ENCODE measurements around the gene THSD1. TPM values are rescaled to one million over a fixed set of nuclear protein-coding genes. Genes with fewer than 3 reads are reported as not detected.
"Not testable (repeated sequence)": the region's sequence is repeated elsewhere in the genome, so short reads cannot be mapped to it uniquely, and the experiment has no call there.

Gene THSD1
- total and polyA plus RNA-seq, 2 experiments from 2014 or later = 11.6 to 12.0 TPM

- H3K9me2 ChIP-seq (ENCODE audit: insufficient read depth) = no peaks in the 10 kb centered on the region
- H3K27ac ChIP-seq = peak overlapping the region; percentile 85
- H3K9me3 ChIP-seq (ENCODE audit: low read depth) = no peaks in the 10 kb centered on the region
- peaks cover 38% of the 10 kb centered on the region for H3K4me1 ChIP-seq (ENCODE audit: insufficient read depth)
- H3K36me3 ChIP-seq (ENCODE audit: low read depth) = no peaks in the 10 kb centered on the region
- H3K79me2 ChIP-seq (ENCODE audit: insufficient read depth) = no peaks in the 10 kb centered on the region
- H3K4me2 ChIP-seq (ENCODE audit: unreplicated experiment) = peak overlapping the region; percentile 79
- H3K9ac ChIP-seq = peak overlapping the region; percentile 68
- in situ Hi-C loops (cut with MboI) = loop anchor here (10.0 kb wide), 1 partner anchor 101 kb away; no protein-coding TSS in a partner anchor
- 3 to 4% methylated on average over 10 of the region's 10 CpGs for WGBS, 2 experiments (ENCODE audit: low coverage in 1 of 2, low lambda C conversion rate in 2 of 2, missing lambda C conversion rate in 2 of 2)
- peak overlapping the region; percentile 63 for H3K4me3 ChIP-seq
- H3F3A ChIP-seq (ENCODE audit: insufficient read depth) = peaks cover 44% of the 10 kb centered on the region
- no peaks in the 10 kb centered on the region for H4K20me1 ChIP-seq (ENCODE audit: insufficient read depth)
- no peaks in the 10 kb centered on the region for H3K27me3 ChIP-seq (replicated peaks; ENCODE audit: insufficient read depth)
- DNase-seq = peak; percentile 90
- peak overlapping the region; percentile 80 for H2AFZ ChIP-seq
- TF ChIP-seq EZH2phosphoT487 (IDR thresholded peaks at IDR 0.05; ENCODE audit: insufficient read depth, low read depth) (no peak), EZH2 (IDR thresholded peaks at IDR 0.05; ENCODE audit: insufficient read depth, poor library complexity, severe bottlenecking) (no peak)
These were observed 61.9 kb downstream of the THSD1 start for GRCh38 chr13:52344108-52344507.

DNA sequence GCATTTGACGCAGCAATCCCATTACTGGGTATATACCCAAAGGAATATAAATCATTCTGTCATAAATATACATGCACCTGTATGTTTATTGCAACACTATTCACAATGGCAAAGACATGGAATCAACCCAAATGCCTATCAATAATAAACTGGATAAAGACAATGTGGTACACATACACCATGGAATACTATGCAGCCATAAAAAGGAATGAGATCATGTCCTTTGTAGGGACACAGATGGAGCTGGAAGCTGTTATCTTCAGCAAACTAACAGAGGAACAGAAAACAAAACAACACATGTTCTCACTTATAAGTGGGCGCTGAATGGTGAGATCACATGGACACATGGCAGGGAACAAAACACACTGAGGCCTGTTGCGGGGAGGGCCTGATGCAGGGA, 63.8 kb downstream of the THSD1 start:
- 51 to 52% methylated on average over 3 of the region's 3 CpGs for WGBS, 2 experiments (ENCODE audit: low coverage in 1 of 2, low lambda C conversion rate in 2 of 2, missing lambda C conversion rate in 2 of 2)
- H3K9me3 ChIP-seq (ENCODE audit: low read depth); H3K4me2 ChIP-seq (ENCODE audit: unreplicated experiment); DNase-seq; H4K20me1 ChIP-seq (ENCODE audit: insufficient read depth); H3K36me3 ChIP-seq (ENCODE audit: low read depth); H3K27me3 ChIP-seq (replicated peaks; ENCODE audit: insufficient read depth); H3K9me2 ChIP-seq (ENCODE audit: insufficient read depth); H3K9ac ChIP-seq; H3K27ac ChIP-seq; H2AFZ ChIP-seq; H3K4me3 ChIP-seq; H3K79me2 ChIP-seq (ENCODE audit: insufficient read depth): not testable (repeated sequence)
- in situ Hi-C loops (cut with MboI) = loop anchor here (10.0 kb wide), 1 partner anchor 103 kb away; no protein-coding TSS in a partner anchor
- Histone ChIP-seq H3F3A (ENCODE audit: insufficient read depth) (peaks cover 29% of the 10 kb centered on the region), H3K4me1 (ENCODE audit: insufficient read depth) (peaks cover 19% of the 10 kb centered on the region)

GRCh38 chr13:52337828-52338455, 68.0 kb downstream of the THSD1 start:
- H3K27me3 ChIP-seq (replicated peaks; ENCODE audit: insufficient read depth); H3K4me1 ChIP-seq (ENCODE audit: insufficient read depth); H4K20me1 ChIP-seq (ENCODE audit: insufficient read depth); H3K27ac ChIP-seq; H3F3A ChIP-seq (ENCODE audit: insufficient read depth); H3K4me2 ChIP-seq (ENCODE audit: unreplicated experiment); H3K79me2 ChIP-seq (ENCODE audit: insufficient read depth); H3K36me3 ChIP-seq (ENCODE audit: low read depth); H3K9me2 ChIP-seq (ENCODE audit: insufficient read depth); H2AFZ ChIP-seq; in situ Hi-C loops (cut with MboI); H3K9me3 ChIP-seq (ENCODE audit: low read depth); H3K9ac ChIP-seq; H3K4me3 ChIP-seq: not testable (repeated sequence)
- 66 to 79% methylated on average over 7 of the region's 7 CpGs for WGBS, 2 experiments (ENCODE audit: low coverage in 1 of 2, low lambda C conversion rate in 2 of 2, missing lambda C conversion rate in 2 of 2)
- DNase-seq = peak; percentile 34

DNA sequence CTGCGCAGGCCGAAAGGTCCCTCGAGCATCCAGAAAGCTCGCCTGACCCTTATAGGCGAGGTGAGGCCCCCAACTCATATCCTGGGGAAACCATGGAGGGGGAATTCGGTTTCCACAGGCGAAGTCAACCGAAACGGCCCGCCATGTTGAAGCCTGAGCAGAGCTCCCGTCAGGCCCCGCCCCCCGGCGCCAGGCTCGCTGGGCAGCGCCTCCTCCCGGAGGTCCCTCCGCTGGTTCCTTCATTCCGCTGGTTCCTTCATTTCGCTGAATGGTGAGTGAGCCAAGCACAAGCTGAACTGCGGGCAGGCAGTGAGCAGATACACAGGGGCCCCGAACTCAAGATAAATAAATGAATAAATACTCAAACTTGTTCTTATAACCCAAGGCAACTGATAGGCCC, 71.9 kb downstream of the THSD1 start:
- H3K9me2 ChIP-seq (ENCODE audit: insufficient read depth); in situ Hi-C loops (cut with MboI); DNase-seq; H2AFZ ChIP-seq; H3K9me3 ChIP-seq (ENCODE audit: low read depth); H3K9ac ChIP-seq; H4K20me1 ChIP-seq (ENCODE audit: insufficient read depth); H3K27me3 ChIP-seq (replicated peaks; ENCODE audit: insufficient read depth); H3K4me3 ChIP-seq; H3K4me2 ChIP-seq (ENCODE audit: unreplicated experiment); H3F3A ChIP-seq (ENCODE audit: insufficient read depth); H3K27ac ChIP-seq; H3K4me1 ChIP-seq (ENCODE audit: insufficient read depth); H3K79me2 ChIP-seq (ENCODE audit: insufficient read depth); H3K36me3 ChIP-seq (ENCODE audit: low read depth): not testable (repeated sequence)
- no CpG with 5 or more reads among the region's 22 CpGs for WGBS, 2 experiments (ENCODE audit: low coverage in 1 of 2, low lambda C conversion rate in 2 of 2, missing lambda C conversion rate in 2 of 2)

DNA sequence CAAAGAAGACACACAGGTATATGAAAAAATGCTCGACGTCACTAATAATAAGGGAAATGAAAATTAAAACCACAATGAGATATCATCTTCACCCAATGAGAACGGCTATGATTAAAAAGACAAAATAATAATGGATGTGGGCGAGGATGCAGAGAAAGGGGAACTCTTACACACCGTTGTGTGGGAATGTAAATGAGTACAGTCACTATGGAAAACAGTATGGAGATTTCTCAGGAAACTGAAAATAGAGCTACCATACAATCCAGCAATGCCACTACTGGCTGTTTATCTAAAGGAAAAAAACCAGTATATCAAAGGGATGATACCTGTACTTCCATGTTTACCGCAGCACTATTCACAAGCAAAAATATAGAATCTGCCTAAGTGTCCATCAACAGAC, 74.1 kb downstream of the THSD1 start:
- H3K36me3 ChIP-seq (ENCODE audit: low read depth); in situ Hi-C loops (cut with MboI); H3K27me3 ChIP-seq (replicated peaks; ENCODE audit: insufficient read depth); H3K9me2 ChIP-seq (ENCODE audit: insufficient read depth); H3K9ac ChIP-seq; H3K4me2 ChIP-seq (ENCODE audit: unreplicated experiment); H2AFZ ChIP-seq; H4K20me1 ChIP-seq (ENCODE audit: insufficient read depth); H3K4me1 ChIP-seq (ENCODE audit: insufficient read depth); H3K79me2 ChIP-seq (ENCODE audit: insufficient read depth); H3K27ac ChIP-seq; H3K4me3 ChIP-seq; H3F3A ChIP-seq (ENCODE audit: insufficient read depth); DNase-seq; H3K9me3 ChIP-seq (ENCODE audit: low read depth): not testable (repeated sequence)
- WGBS, 2 experiments (ENCODE audit: low coverage in 1 of 2, low lambda C conversion rate in 2 of 2, missing lambda C conversion rate in 2 of 2) = 71% methylated on average over 3 of the region's 6 CpGs

Small RNAs within 50 kb of the gene (small RNA-seq; reads per million reads assigned to genes)
- not detected for gene RNY4P24 (ENCODE audit: low read depth, low replicate concordance)

Other genes with a start within 250 kb of the THSD1 start
- gene NEK3, start 246.6 kb downstream of the THSD1 start, total RNA-seq (2014; rRNA removed; shearing (Covaris generic)) = 8.9 and 12.0 TPM in 2 replicates
- gene NEK3, start 246.6 kb downstream of the THSD1 start, polyA plus RNA-seq (2016; fragmentation: Nextera tagmentation; extraction: Ambion mirVana) = 8.8 and 11.1 TPM in 2 replicates
- gene VPS36, start 44.5 kb upstream of the THSD1 start, total RNA-seq (2014; rRNA removed; shearing (Covaris generic)) = 34.7 and 55.1 TPM in 2 replicates
- gene VPS36, start 44.5 kb upstream of the THSD1 start, polyA plus RNA-seq (2016; fragmentation: Nextera tagmentation; extraction: Ambion mirVana) = 34.6 and 42.6 TPM in 2 replicates
- gene CKAP2, start 49.3 kb upstream of the THSD1 start, total RNA-seq (2014; rRNA removed; shearing (Covaris generic)) = 24.2 and 25.2 TPM in 2 replicates
- 34.4 and 37.6 TPM in 2 replicates for gene CKAP2, start 49.3 kb upstream of the THSD1 start, polyA plus RNA-seq (2016; fragmentation: Nextera tagmentation; extraction: Ambion mirVana)
- 1.2 and 1.9 TPM in 2 replicates for gene HNRNPA1L2, start 236.3 kb upstream of the THSD1 start, total RNA-seq (2014; rRNA removed; shearing (Covaris generic))
- gene HNRNPA1L2, start 236.3 kb upstream of the THSD1 start, polyA plus RNA-seq (2016; fragmentation: Nextera tagmentation; extraction: Ambion mirVana) = 5.7 and 8.5 TPM in 2 replicates
- gene SUGT1, start 246.7 kb upstream of the THSD1 start, total RNA-seq (2014; rRNA removed; shearing (Covaris generic)) = 29.4 and 49.2 TPM in 2 replicates
- gene SUGT1, start 246.7 kb upstream of the THSD1 start, polyA plus RNA-seq (2016; fragmentation: Nextera tagmentation; extraction: Ambion mirVana) = 77.2 and 78.8 TPM in 2 replicates

Measured in GM23248 (cell line).